H9 (cell line): ENCODE results near the gene TDP2. TPM values are rescaled to one million over a fixed set of nuclear protein-coding genes. Genes with fewer than 3 reads are reported as not detected.

Source experiments
- DNase-seq: peaks from one replicate; pipeline ENCODE4 v3.0.0-alpha.2; 2017
- H2AFZ ChIP-seq: one replicate; pipeline ENCODE4 v1.6.1; 2013; ENCODE audit warnings: mild to moderate bottlenecking, low read length, control low read depth, moderate library complexity
- H2AK5ac ChIP-seq: 2 replicates; pipeline ENCODE4 v1.6.1; 2013; ENCODE audit warnings: low read length, control low read depth, mixed read lengths; ENCODE audit not compliant: insufficient read length
- H2BK120ac ChIP-seq: one replicate; pipeline ENCODE4 v1.6.1; 2013; ENCODE audit warnings: low read depth, mild to moderate bottlenecking, low read length, control low read depth, inconsistent platforms; ENCODE audit not compliant: poor library complexity, severe bottlenecking
- H2BK12ac ChIP-seq: 2 replicates; pipeline ENCODE4 v1.6.1; 2013; ENCODE audit warnings: low read length, control low read depth, mixed read lengths, low read depth; ENCODE audit not compliant: insufficient read length
- H2BK15ac ChIP-seq: 2 replicates; pipeline ENCODE4 v1.6.1; 2013; ENCODE audit warnings: low read depth, low read length, control low read depth
- H2BK20ac ChIP-seq: one replicate; pipeline ENCODE4 v1.6.1; 2013; ENCODE audit warnings: low read depth, mild to moderate bottlenecking, low read length, control low read depth, inconsistent platforms; ENCODE audit not compliant: poor library complexity, severe bottlenecking
- H2BK5ac ChIP-seq: 2 replicates; pipeline ENCODE4 v1.6.1; 2013; ENCODE audit warnings: low read length, control low read depth, mixed read lengths; ENCODE audit not compliant: insufficient read length
- H3K14ac ChIP-seq: 2 replicates; pipeline ENCODE4 v1.6.1; 2013; ENCODE audit warnings: low read length, control low read depth; ENCODE audit not compliant: insufficient read depth
- H3K18ac ChIP-seq: 2 replicates; pipeline ENCODE4 v1.6.1; 2013; ENCODE audit warnings: low read depth, mild to moderate bottlenecking, mixed read lengths, low read length, control low read depth; ENCODE audit not compliant: insufficient read length
- H3K23ac ChIP-seq: 2 replicates; pipeline ENCODE4 v1.6.1; 2013; ENCODE audit warnings: low read length, control low read depth, mixed read lengths, low read depth; ENCODE audit not compliant: insufficient read length
- H3K23me2 ChIP-seq: 2 replicates; pipeline ENCODE4 v1.6.1; 2013; ENCODE audit warnings: low read depth, mild to moderate bottlenecking, mixed read lengths, low read length, control low read depth; ENCODE audit not compliant: insufficient read length, poor library complexity, severe bottlenecking
- H3K27ac ChIP-seq: 2 replicates; pipeline ENCODE4 v1.5.1; 2013; ENCODE audit warnings: low read length, control low read depth, mixed read lengths, low read depth; ENCODE audit not compliant: insufficient read length
- H3K27me3 ChIP-seq: 2 replicates; pipeline ENCODE4 v1.6.1; 2013; ENCODE audit warnings: low read length, control low read depth, inconsistent platforms; ENCODE audit not compliant: insufficient read depth
- H3K4ac ChIP-seq: 2 replicates; pipeline ENCODE4 v1.6.1; 2013; ENCODE audit warnings: low read depth, mild to moderate bottlenecking, control low read depth, inconsistent platforms, low read length, moderate library complexity
- H3K4me1 ChIP-seq: 2 replicates; pipeline ENCODE4 v1.6.1; 2013; ENCODE audit warnings: low read length, control low read depth, inconsistent platforms; ENCODE audit not compliant: insufficient read depth
- H3K4me2 ChIP-seq: 2 replicates; pipeline ENCODE4 v1.6.1; 2013; ENCODE audit warnings: low read length, control low read depth, mixed read lengths; ENCODE audit not compliant: insufficient read length, insufficient read depth
- H3K56ac ChIP-seq: 2 replicates; pipeline ENCODE4 v1.6.1; 2013; ENCODE audit warnings: low read depth, mild to moderate bottlenecking, mixed read lengths, low read length, control low read depth; ENCODE audit not compliant: insufficient read length
- H3K79me1 ChIP-seq: 2 replicates; pipeline ENCODE4 v1.6.1; 2013; ENCODE audit warnings: low read depth, mild to moderate bottlenecking, moderate library complexity, low read length, control low read depth, inconsistent platforms; ENCODE audit not compliant: insufficient read depth, poor library complexity, severe bottlenecking
- H3K79me2 ChIP-seq: 2 replicates; pipeline ENCODE4 v1.6.1; 2013; ENCODE audit warnings: low read length, control low read depth, inconsistent platforms; ENCODE audit not compliant: insufficient read depth
- H3K9ac ChIP-seq: 2 replicates; pipeline ENCODE4 v1.6.1; 2013; ENCODE audit warnings: low read length, control low read depth, mixed read lengths; ENCODE audit not compliant: insufficient read length; ENCODE audit errors: extremely low read depth
- H3K9me3 ChIP-seq: one replicate; pipeline ENCODE4 v1.6.1; 2013; ENCODE audit warnings: low read depth, low read length, inconsistent platforms; ENCODE audit not compliant: control insufficient read depth
- H3T11ph ChIP-seq: one replicate; pipeline ENCODE4 v1.6.1; 2013; ENCODE audit warnings: mild to moderate bottlenecking, low read length, control low read depth, inconsistent platforms
- H4K20me1 ChIP-seq: one replicate; pipeline ENCODE4 v1.6.1; 2013; ENCODE audit not compliant: control insufficient read depth, insufficient read length, insufficient read depth
- H4K5ac ChIP-seq: 2 replicates; pipeline ENCODE4 v1.6.1; 2013; ENCODE audit warnings: low read depth, mild to moderate bottlenecking, mixed read lengths, low read length, control low read depth; ENCODE audit not compliant: insufficient read length
- H4K8ac ChIP-seq: replicated peaks from 2 replicates; pipeline ENCODE4 v1.6.1; 2013; ENCODE audit warnings: low read length, control low read depth, mixed read lengths, low read depth; ENCODE audit not compliant: insufficient read length
- H4K91ac ChIP-seq: 2 replicates; pipeline ENCODE4 v1.6.1; 2013; ENCODE audit warnings: low read depth, mild to moderate bottlenecking, moderate library complexity, mixed read lengths, low read length, control low read depth; ENCODE audit not compliant: insufficient read length
- H3K27ac Mint-ChIP-seq, 3 experiments: 2 replicates in 2 of 3; 3 replicates in 1 of 3; pipeline ENCODE4 v1.8.0; 2020 to 2021; ENCODE audit warnings: mixed read lengths in 3 of 3, mild to moderate bottlenecking in 1 of 3, moderate library complexity in 1 of 3
- H3K27me3 Mint-ChIP-seq: 2 replicates; pipeline ENCODE4 v1.8.0; 2021; ENCODE audit warnings: low read depth, mild to moderate bottlenecking, moderate library complexity, mixed read lengths
- H3K36me3 Mint-ChIP-seq, 3 experiments: 2 replicates in 2 of 3; 3 replicates in 1 of 3; pipeline ENCODE4 v1.8.0; 2020 to 2021; ENCODE audit warnings: low read depth in 3 of 3, mixed read lengths in 3 of 3; ENCODE audit not compliant: insufficient read depth in 1 of 3
- H3K4me1 Mint-ChIP-seq, 2 experiments: 2 replicates each; pipeline ENCODE4 v1.8.0; 2020; ENCODE audit warnings: mixed read lengths in 2 of 2
- H3K4me3 Mint-ChIP-seq, 2 experiments: 2 replicates in 1 of 2; 3 replicates in 1 of 2; pipeline ENCODE4 v1.8.0; 2020 to 2021; ENCODE audit warnings: mild to moderate bottlenecking in 2 of 2, mixed read lengths in 2 of 2, moderate library complexity in 1 of 2
- H3K9me3 Mint-ChIP-seq, 2 experiments: 2 replicates in 1 of 2; 3 replicates in 1 of 2; pipeline ENCODE4 v1.8.0; 2020; ENCODE audit warnings: mild to moderate bottlenecking in 2 of 2, mixed read lengths in 2 of 2, moderate library complexity in 1 of 2
- WGBS: extraction: QIAGEN DNeasy Blood & Tissue Kit; methylation state at CpG from one replicate; pipeline ENCODE4 v1.1.7; 2013; ENCODE audit warnings: missing lambda C conversion rate, low lambda C conversion rate, mixed read lengths; ENCODE audit not compliant: insufficient read length; ENCODE audit errors: extremely low coverage; 5-methylcytosine and 5-hydroxymethylcytosine counted together
- total RNA-seq: library from RNA; stranded (reverse); gene quantifications from 2 replicates; pipeline ENCODE4 v1.2.1, GENCODE V29; 2021
- TF ChIP-seq, protein P1 (sequence below): fragments of 200-600 bp; sonication (generic); conservative IDR thresholded peaks from 3 replicates; pipeline ENCODE4 v1.8.0; 2021; ENCODE audit warnings: antibody characterized with exemption, mild to moderate bottlenecking

TDP2 gene
- total RNA-seq, 1 experiment from 2014 or later: 55.6 TPM

GRCh38 chr6:24664046-24664987 is 2.4 kb downstream of the TDP2 start:
- Histone ChIP-seq H3K4me1 (peaks cover under 1% of the 10 kb centered on the region; the same call in 1 of the 2 replicates), H2BK20ac (no peak overlapping the region), H2BK120ac (no peak overlapping the region), H3K56ac (no peak overlapping the region), H3K9ac (peak overlapping the region; percentile 31), H3K18ac (no peak overlapping the region), H4K5ac (no peak overlapping the region), H3K9me3 (no peaks in the 10 kb centered on the region), H3T11ph (no peak overlapping the region), H3K4me2 (peak overlapping the region; percentile 85), H2AK5ac (no peak overlapping the region), H3K79me1 (no peaks in the 10 kb centered on the region), H2BK5ac (no peak overlapping the region), H3K4ac (no peak overlapping the region), H3K23ac (no peak overlapping the region), H2BK12ac (no peak overlapping the region), H2BK15ac (no peak overlapping the region), H3K27ac (no peak overlapping the region), H3K27me3 (no peaks in the 10 kb centered on the region), H3K79me2 (peaks cover 8% of the 10 kb centered on the region; the same call in 1 of the 2 replicates), H3K23me2 (peaks cover 12% of the 10 kb centered on the region), H4K20me1 (no peaks in the 10 kb centered on the region), H3K14ac (no peak overlapping the region), H4K91ac (no peak overlapping the region), H2AFZ (no peak overlapping the region), H4K8ac (no peak overlapping the region)
- WGBS: no CpG with 5 or more reads among the region's 7 CpGs
- Mint-ChIP-seq H3K4me1 (peaks cover 35% of the 10 kb centered on the region in 2 experiments), H3K27me3 (no peaks in the 10 kb centered on the region), H3K9me3 (peaks cover 6 to 14% of the 10 kb centered on the region in 2 experiments), H3K27ac (no peak overlapping the region; a peak in 3 of 7 replicates), H3K36me3 (peaks cover 40 to 61% (median 50%) of the 10 kb centered on the region in 3 experiments), H3K4me3 (peak overlapping the region in 1 of 2 experiments; percentile 95; a peak in 2 of 5 replicates)
- DNase-seq: no peak
- TF ChIP-seq, protein P1, sequence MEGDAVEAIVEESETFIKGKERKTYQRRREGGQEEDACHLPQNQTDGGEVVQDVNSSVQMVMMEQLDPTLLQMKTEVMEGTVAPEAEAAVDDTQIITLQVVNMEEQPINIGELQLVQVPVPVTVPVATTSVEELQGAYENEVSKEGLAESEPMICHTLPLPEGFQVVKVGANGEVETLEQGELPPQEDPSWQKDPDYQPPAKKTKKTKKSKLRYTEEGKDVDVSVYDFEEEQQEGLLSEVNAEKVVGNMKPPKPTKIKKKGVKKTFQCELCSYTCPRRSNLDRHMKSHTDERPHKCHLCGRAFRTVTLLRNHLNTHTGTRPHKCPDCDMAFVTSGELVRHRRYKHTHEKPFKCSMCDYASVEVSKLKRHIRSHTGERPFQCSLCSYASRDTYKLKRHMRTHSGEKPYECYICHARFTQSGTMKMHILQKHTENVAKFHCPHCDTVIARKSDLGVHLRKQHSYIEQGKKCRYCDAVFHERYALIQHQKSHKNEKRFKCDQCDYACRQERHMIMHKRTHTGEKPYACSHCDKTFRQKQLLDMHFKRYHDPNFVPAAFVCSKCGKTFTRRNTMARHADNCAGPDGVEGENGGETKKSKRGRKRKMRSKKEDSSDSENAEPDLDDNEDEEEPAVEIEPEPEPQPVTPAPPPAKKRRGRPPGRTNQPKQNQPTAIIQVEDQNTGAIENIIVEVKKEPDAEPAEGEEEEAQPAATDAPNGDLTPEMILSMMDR: no peak
